ENCODE measurements around the gene STAG2. TPM values are rescaled to one million over a fixed set of nuclear protein-coding genes. Genes with fewer than 3 reads are reported as not detected.

The STAG2 gene
- polyA plus RNA-seq, 3 donors, result 20.6 to 56.2 (median 40.9) TPM

- Histone ChIP-seq H3K36me3 (replicated peaks in 1 of 2; ENCODE audit: control insufficient read depth in 1 of 2, insufficient read depth in 2 of 2, low read length in 2 of 2) (peaks cover 30 to 61% of the 10 kb centered on the region in 2 donors), H3K9ac (ENCODE audit: insufficient read depth, low read length, poor library complexity, severe bottlenecking) (no peak overlapping the region), H3K27me3 (ENCODE audit: control insufficient read depth in 2 of 2, insufficient read depth in 2 of 2, low read length in 2 of 2) (no peaks in the 10 kb centered on the region), H3K9me3 (replicated peaks in 1 of 2; ENCODE audit: control insufficient read depth in 1 of 2, insufficient read depth in 1 of 2, low read length in 2 of 2) (no peaks in the 10 kb centered on the region), H4K20me1 (ENCODE audit: insufficient read depth, low read length) (peaks cover 48% of the 10 kb centered on the region), H2AFZ (ENCODE audit: insufficient read depth, low read depth, low read length, poor library complexity, severe bottlenecking) (no peak overlapping the region), H3K79me2 (ENCODE audit: insufficient read depth, low read length) (peaks cover 19% of the 10 kb centered on the region), H3K27ac (ENCODE audit: low read depth in 1 of 2, low read length in 2 of 2) (no peak overlapping the region), H3K4me3 (replicated peaks in 1 of 3; ENCODE audit: low read depth in 2 of 3, low read length in 3 of 3) (no peak overlapping the region), H3K4me2 (replicated peaks; ENCODE audit: extremely low read depth, low read length, poor library complexity, severe bottlenecking) (no peak overlapping the region), H3K4me1 (ENCODE audit: control insufficient read depth in 1 of 2, insufficient read depth in 2 of 2, low read length in 2 of 2) (no peaks in the 10 kb centered on the region)
- DNase-seq, result no peak
- H3K27me3 Mint-ChIP-seq (ENCODE audit: low read depth in 3 of 3), result no peaks in the 10 kb centered on the region
- TF ChIP-seq, protein P1, sequence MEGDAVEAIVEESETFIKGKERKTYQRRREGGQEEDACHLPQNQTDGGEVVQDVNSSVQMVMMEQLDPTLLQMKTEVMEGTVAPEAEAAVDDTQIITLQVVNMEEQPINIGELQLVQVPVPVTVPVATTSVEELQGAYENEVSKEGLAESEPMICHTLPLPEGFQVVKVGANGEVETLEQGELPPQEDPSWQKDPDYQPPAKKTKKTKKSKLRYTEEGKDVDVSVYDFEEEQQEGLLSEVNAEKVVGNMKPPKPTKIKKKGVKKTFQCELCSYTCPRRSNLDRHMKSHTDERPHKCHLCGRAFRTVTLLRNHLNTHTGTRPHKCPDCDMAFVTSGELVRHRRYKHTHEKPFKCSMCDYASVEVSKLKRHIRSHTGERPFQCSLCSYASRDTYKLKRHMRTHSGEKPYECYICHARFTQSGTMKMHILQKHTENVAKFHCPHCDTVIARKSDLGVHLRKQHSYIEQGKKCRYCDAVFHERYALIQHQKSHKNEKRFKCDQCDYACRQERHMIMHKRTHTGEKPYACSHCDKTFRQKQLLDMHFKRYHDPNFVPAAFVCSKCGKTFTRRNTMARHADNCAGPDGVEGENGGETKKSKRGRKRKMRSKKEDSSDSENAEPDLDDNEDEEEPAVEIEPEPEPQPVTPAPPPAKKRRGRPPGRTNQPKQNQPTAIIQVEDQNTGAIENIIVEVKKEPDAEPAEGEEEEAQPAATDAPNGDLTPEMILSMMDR (IDR thresholded peaks at IDR 0.05), result no peak
- H3K9me3 Mint-ChIP-seq, result no peaks in the 10 kb centered on the region
- 93% methylated on average over 2 of the region's 2 CpGs for WGBS (ENCODE audit: insufficient coverage)
- no peaks in the 10 kb centered on the region for H3K4me1 Mint-ChIP-seq
- peaks cover 19 to 41% of the 10 kb centered on the region in 2 donors for H3K36me3 Mint-ChIP-seq
- intact Hi-C loops (cut with micrococcal nuclease), result no loop called here
- no peak overlapping the region for H3K27ac Mint-ChIP-seq
- no peak overlapping the region for H3K4me3 Mint-ChIP-seq
Observed at GRCh38 chrX:124035657-124036056, 74.2 kb downstream of the STAG2 start.

DNA sequence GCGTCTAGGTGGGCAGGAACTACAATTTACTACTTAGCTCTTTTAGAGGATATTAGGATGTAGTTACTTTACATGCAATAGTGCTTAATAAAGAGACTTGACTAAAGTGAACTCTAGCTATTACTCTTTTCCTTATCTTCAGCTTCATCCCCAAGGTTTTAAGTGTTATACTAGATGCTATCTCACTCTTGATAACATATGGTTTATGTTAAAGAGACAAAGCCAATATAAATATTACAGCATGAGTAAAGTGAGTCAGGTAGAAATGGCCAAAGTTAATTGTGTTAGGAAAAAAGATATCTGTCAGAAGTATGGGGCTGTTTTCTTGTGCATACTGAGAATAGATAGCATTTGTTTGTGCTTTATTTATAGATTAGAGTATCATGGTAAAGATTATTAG is 80.5 kb downstream of the STAG2 start:
- WGBS (ENCODE audit: insufficient coverage), result no CpG with 5 or more reads among the region's 1 CpG
- Histone ChIP-seq H2AFZ (ENCODE audit: insufficient read depth, low read depth, low read length, poor library complexity, severe bottlenecking) (no peak overlapping the region), H3K4me2 (replicated peaks; ENCODE audit: extremely low read depth, low read length, poor library complexity, severe bottlenecking) (no peak overlapping the region), H3K4me1 (ENCODE audit: control insufficient read depth in 1 of 2, insufficient read depth in 2 of 2, low read length in 2 of 2) (no peaks in the 10 kb centered on the region), H3K4me3 (replicated peaks in 1 of 3; ENCODE audit: low read depth in 2 of 3, low read length in 3 of 3) (no peak overlapping the region), H3K79me2 (ENCODE audit: insufficient read depth, low read length) (peaks cover 9% of the 10 kb centered on the region), H3K36me3 (replicated peaks in 1 of 2; ENCODE audit: control insufficient read depth in 1 of 2, insufficient read depth in 2 of 2, low read length in 2 of 2) (peaks cover 33 to 83% of the 10 kb centered on the region in 2 donors), H4K20me1 (ENCODE audit: insufficient read depth, low read length) (peaks cover 33% of the 10 kb centered on the region), H3K9ac (ENCODE audit: insufficient read depth, low read length, poor library complexity, severe bottlenecking) (no peak overlapping the region), H3K27ac (ENCODE audit: low read depth in 1 of 2, low read length in 2 of 2) (no peak overlapping the region), H3K9me3 (replicated peaks in 1 of 2; ENCODE audit: control insufficient read depth in 1 of 2, insufficient read depth in 1 of 2, low read length in 2 of 2) (no peaks in the 10 kb centered on the region), H3K27me3 (ENCODE audit: control insufficient read depth in 2 of 2, insufficient read depth in 2 of 2, low read length in 2 of 2) (no peaks in the 10 kb centered on the region)
- Mint-ChIP-seq H3K27me3 (ENCODE audit: low read depth in 3 of 3) (peaks cover 0 to 2% (median 0%) of the 10 kb centered on the region in 3 donors), H3K36me3 (peaks cover 39 to 55% of the 10 kb centered on the region in 2 donors), H3K27ac (peak overlapping the region in 1 of 7 donors; percentile 54), H3K4me1 (no peaks in the 10 kb centered on the region), H3K4me3 (no peak overlapping the region), H3K9me3 (no peaks in the 10 kb centered on the region)
- TF ChIP-seq, protein P1 (IDR thresholded peaks at IDR 0.05), result no peak
- DNase-seq, result no peak
- intact Hi-C loops (cut with micrococcal nuclease), result no loop called here
